ENCODE measurements around the gene SPTBN1. TPM values are rescaled to one million over a fixed set of nuclear protein-coding genes. Genes with fewer than 3 reads are reported as not detected.

SPTBN1 gene
- total and polyA plus RNA-seq, 2 experiments from 2014 or later: 125 to 435 TPM

GRCh38 chr2:54613386-54613785 is 157.3 kb downstream of the SPTBN1 start:
- TF ChIP-seq, protein P1, sequence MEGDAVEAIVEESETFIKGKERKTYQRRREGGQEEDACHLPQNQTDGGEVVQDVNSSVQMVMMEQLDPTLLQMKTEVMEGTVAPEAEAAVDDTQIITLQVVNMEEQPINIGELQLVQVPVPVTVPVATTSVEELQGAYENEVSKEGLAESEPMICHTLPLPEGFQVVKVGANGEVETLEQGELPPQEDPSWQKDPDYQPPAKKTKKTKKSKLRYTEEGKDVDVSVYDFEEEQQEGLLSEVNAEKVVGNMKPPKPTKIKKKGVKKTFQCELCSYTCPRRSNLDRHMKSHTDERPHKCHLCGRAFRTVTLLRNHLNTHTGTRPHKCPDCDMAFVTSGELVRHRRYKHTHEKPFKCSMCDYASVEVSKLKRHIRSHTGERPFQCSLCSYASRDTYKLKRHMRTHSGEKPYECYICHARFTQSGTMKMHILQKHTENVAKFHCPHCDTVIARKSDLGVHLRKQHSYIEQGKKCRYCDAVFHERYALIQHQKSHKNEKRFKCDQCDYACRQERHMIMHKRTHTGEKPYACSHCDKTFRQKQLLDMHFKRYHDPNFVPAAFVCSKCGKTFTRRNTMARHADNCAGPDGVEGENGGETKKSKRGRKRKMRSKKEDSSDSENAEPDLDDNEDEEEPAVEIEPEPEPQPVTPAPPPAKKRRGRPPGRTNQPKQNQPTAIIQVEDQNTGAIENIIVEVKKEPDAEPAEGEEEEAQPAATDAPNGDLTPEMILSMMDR (IDR thresholded peaks at IDR 0.05; ENCODE audit: low read depth, low read length): no peak
- Histone ChIP-seq H3K27ac (peak overlapping the region; percentile 24), H3K27me3 (no peaks in the 10 kb centered on the region), H3K4me3 (no peak overlapping the region), H3K9me3 (ENCODE audit: low read depth) (no peaks in the 10 kb centered on the region), H3K36me3 (peaks cover 19% of the 10 kb centered on the region), H3K4me1 (ENCODE audit: low read depth) (peaks cover 69% of the 10 kb centered on the region)
- no peak for DNase-seq (ENCODE audit: low read depth in 1 of 2, low spot score in 1 of 2)

GRCh38 chr2:54613794-54614257 is 157.7 kb downstream of the SPTBN1 start:
- H3K27me3 ChIP-seq: no peaks in the 10 kb centered on the region
- peaks cover 19% of the 10 kb centered on the region for H3K36me3 ChIP-seq
- no peak overlapping the region for H3K27ac ChIP-seq
- TF ChIP-seq, protein P1 (IDR thresholded peaks at IDR 0.05; ENCODE audit: low read depth, low read length): no peak
- DNase-seq (ENCODE audit: low read depth in 1 of 2, low spot score in 1 of 2): peak in 1 of 2 donors; percentile 47
- no peak overlapping the region for H3K4me3 ChIP-seq
- H3K9me3 ChIP-seq (ENCODE audit: low read depth): no peaks in the 10 kb centered on the region
- peaks cover 74% of the 10 kb centered on the region for H3K4me1 ChIP-seq (ENCODE audit: low read depth)

DNA sequence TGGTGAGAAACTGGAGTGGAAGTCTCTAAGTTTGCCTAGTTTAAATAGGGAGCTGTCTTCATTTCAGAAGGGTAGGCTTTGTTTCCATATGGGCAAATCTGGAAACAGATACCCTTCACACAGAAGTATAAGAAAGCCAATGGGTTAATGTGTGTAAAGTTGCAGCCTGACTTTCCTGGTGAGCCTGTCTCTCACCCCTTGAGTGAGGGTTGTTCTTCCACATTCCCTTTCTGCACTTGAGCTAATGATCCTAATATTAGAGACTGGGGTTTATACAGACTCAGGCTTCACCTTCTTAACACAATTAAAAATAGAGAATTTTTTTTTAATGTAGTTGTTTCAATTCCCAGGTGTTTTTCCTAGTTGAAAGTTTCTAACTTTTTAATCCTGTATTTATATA is 158.7 kb downstream of the SPTBN1 start:
- Histone ChIP-seq H3K27ac (no peak overlapping the region), H3K9me3 (ENCODE audit: low read depth) (no peaks in the 10 kb centered on the region), H3K4me1 (ENCODE audit: low read depth) (peaks cover 84% of the 10 kb centered on the region), H3K36me3 (peaks cover 22% of the 10 kb centered on the region), H3K4me3 (no peak overlapping the region), H3K27me3 (no peaks in the 10 kb centered on the region)
- DNase-seq (ENCODE audit: low read depth in 1 of 2, low spot score in 1 of 2): no peak
- TF ChIP-seq, protein P1 (IDR thresholded peaks at IDR 0.05; ENCODE audit: low read depth, low read length): no peak

GRCh38 chr2:54615832-54616534 is 159.9 kb downstream of the SPTBN1 start:
- H3K9me3 ChIP-seq (ENCODE audit: low read depth): no peaks in the 10 kb centered on the region
- no peak overlapping the region for H3K4me3 ChIP-seq
- H3K4me1 ChIP-seq (ENCODE audit: low read depth): peaks cover 79% of the 10 kb centered on the region
- no peaks in the 10 kb centered on the region for H3K27me3 ChIP-seq
- DNase-seq (ENCODE audit: low read depth in 1 of 2, low spot score in 1 of 2): peak in 1 of 2 donors; percentile 72
- H3K36me3 ChIP-seq: peaks cover 22% of the 10 kb centered on the region
- TF ChIP-seq, protein P1 (IDR thresholded peaks at IDR 0.05; ENCODE audit: low read depth, low read length): no peak
- peak overlapping the region; percentile 40 for H3K27ac ChIP-seq

- H3K27me3 ChIP-seq: no peaks in the 10 kb centered on the region
- H3K9me3 ChIP-seq (ENCODE audit: low read depth): no peaks in the 10 kb centered on the region
- TF ChIP-seq, protein P1 (IDR thresholded peaks at IDR 0.05; ENCODE audit: low read depth, low read length): no peak
- DNase-seq (ENCODE audit: low read depth in 1 of 2, low spot score in 1 of 2): no peak
- peaks cover 36% of the 10 kb centered on the region for H3K36me3 ChIP-seq
- H3K27ac ChIP-seq: no peak overlapping the region
- peaks cover 74% of the 10 kb centered on the region for H3K4me1 ChIP-seq (ENCODE audit: low read depth)
- H3K4me3 ChIP-seq: no peak overlapping the region
Measured at GRCh38 chr2:54617409-54617808, 161.3 kb downstream of the SPTBN1 start.
